SK-N-SH (cell line): Measurements from ENCODE around the gene THPO.

Experiments used
- GABPA ChIP-seq: IDR thresholded peaks from 2 replicates; pipeline ENCODE4 v1.4.0; 2012; ENCODE audit warnings: low read depth, mild to moderate bottlenecking
- POLR2AphosphoS5 ChIP-seq: IDR thresholded peaks from 2 replicates; pipeline ENCODE4 v1.6.1; 2012; ENCODE audit warnings: low read depth, low read length
- TF ChIP-seq, protein P1 (sequence below): fragments of 200-600 bp; sonication (generic); IDR thresholded peaks from 2 replicates; pipeline ENCODE4 v1.6.1; 2017; ENCODE audit warnings: antibody characterized with exemption, mild to moderate bottlenecking, moderate library complexity

DNA sequence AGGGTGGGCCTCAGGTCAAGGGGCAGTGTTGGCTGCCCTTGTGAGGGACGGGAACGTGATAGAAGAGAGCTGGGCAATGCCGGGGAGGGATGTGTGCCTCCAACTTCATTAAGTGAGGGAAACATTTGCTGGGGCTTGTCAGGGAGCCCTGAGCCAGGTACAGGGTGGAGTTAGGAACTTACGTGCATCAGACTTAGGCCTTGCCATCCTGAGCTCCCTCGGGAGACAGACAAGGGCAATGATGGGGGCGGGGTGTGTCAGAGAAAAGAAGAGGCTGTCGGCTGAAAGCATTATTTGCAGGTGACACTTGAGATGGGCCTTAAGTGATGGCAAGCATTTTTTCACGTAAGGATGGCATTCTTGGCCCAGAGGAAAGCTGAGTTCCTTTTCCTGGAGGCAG lies 39.0 kb downstream of the THPO start:
- TF ChIP-seq, protein P1, sequence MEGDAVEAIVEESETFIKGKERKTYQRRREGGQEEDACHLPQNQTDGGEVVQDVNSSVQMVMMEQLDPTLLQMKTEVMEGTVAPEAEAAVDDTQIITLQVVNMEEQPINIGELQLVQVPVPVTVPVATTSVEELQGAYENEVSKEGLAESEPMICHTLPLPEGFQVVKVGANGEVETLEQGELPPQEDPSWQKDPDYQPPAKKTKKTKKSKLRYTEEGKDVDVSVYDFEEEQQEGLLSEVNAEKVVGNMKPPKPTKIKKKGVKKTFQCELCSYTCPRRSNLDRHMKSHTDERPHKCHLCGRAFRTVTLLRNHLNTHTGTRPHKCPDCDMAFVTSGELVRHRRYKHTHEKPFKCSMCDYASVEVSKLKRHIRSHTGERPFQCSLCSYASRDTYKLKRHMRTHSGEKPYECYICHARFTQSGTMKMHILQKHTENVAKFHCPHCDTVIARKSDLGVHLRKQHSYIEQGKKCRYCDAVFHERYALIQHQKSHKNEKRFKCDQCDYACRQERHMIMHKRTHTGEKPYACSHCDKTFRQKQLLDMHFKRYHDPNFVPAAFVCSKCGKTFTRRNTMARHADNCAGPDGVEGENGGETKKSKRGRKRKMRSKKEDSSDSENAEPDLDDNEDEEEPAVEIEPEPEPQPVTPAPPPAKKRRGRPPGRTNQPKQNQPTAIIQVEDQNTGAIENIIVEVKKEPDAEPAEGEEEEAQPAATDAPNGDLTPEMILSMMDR = no peak
- TF ChIP-seq GABPA = no peak
- TF ChIP-seq POLR2AphosphoS5 = no peak
